ENCODE measurements around the gene ACAN.

Gene ACAN

DNA sequence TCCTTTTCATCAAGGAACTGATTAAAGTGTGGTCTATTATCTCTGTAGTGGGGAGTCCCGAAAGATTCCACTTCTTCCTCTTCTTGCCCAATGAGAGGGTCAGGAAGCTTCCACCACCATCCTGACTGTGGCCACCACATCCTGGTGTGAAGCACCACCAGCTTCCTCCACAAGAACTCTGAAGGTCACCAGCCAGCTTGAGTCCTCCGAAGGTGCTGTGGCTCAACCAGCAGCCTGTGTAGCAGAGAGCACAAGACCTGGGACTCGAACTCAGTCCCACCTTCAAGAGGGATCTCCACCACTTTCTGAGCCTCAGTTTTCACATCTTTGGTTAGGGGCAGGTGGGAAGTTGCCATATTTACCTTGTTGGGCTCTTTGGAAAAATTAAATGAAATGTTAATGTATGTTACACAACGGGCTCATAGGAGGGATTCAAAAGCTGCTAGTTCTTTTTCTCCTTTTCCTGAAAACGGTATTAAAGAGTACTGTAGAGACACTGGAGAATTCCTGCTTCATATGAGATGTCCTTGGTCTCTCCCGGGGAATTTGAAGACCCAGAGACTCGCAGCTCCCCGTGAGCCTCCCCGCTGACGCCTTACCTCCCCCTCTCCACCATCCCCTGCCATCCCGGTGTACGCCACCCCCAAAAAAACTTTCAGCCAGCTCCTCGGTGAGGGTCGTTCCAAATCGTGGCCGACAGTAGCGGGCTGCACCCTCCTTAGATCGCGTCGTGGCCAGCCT is 816 bp upstream of the ACAN start:
- no peak for ATAC-seq
- DNase-seq: no peak

DNA sequence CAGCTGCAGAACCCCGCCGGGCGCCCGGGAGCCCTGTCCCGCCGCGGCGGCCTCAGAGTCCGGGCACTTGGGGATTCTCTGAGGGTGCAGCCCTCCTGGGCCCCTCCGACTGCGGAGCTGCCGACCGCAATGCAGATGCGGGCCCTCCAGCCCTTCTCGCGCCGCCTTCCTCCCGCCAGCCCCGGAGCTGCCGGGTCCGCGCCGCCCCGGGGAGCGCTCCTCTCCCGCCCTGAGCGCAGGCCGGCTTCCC is 320 bp upstream of the ACAN start:
- DNase-seq: no peak
- ATAC-seq: no peak

DNA sequence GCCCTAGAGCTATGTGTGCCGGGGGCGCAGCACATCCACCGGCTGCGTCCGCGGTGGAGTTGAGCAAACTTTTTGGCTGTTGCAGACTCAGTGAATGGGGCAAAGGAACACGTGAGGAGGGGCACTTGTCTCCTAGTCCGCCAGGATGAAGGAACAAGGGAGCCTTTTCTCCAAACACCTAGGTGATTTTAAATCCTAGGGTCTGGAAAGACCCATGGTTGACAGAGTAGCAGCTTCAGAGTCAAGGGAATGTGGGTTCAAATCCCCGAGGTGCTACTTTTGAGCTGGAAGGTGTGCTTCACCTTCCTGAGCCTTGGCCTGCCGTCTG is 648 bp downstream of the ACAN start:
- DNase-seq (no peak), ATAC-seq (no peak)

DNA sequence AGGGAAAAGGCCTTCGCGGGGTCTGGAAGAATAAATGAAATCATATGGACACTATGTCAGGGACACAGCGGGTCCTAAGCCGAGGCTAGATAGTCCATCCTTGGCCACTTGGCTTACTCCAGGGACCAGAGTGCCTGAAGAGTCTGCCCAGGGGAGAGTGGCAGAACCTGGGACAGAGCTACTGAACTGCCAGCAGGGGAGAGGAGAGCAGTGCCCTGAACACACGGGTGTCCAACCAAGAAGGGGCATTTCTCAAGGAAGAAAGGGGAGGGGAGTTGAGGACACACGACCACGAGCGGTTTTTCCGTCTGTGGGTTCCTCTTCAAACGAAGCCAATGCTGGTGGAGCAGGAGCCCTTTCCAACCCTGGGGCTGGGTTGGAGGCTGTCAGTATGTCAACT is 1.0 kb downstream of the ACAN start:
- no peak for DNase-seq
- ATAC-seq: no peak

DNA sequence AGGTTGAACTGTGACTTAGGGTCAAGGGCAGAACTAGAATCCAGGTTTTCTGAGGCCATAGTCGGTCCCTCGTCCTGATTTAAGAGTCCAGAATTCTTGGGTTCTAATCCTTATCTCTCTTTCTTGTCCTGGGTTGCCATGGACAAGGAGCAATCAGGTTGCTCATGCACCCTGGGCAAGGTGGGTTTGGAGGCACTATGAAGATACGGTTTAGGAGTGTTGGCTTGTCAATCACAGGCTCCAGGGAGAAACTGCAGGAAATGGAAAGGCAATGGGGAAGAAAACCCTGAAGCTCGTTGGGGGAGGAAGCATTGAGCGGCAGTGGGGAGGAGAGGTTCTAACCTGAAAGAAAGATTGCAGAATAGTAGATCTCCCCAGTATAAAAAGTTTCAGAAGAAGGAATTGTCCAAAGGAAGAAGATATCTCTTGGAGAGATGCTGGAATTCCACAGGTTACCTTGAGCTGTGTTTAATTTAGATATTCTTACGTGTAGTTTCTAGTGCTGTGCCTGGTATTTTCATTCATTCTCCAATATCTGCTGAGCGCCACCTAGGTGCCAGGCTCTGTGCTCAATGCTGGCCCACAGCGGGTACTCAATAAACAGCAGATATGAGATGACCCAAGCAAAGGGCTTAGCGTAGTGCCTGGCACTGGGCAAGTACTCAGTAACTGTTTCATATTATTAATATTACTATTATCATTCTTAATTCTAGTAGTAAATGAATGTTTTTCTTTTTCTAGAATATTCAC is 2.0 kb downstream of the ACAN start:
- no peak for ATAC-seq
- DNase-seq: peak; percentile 12

DNA sequence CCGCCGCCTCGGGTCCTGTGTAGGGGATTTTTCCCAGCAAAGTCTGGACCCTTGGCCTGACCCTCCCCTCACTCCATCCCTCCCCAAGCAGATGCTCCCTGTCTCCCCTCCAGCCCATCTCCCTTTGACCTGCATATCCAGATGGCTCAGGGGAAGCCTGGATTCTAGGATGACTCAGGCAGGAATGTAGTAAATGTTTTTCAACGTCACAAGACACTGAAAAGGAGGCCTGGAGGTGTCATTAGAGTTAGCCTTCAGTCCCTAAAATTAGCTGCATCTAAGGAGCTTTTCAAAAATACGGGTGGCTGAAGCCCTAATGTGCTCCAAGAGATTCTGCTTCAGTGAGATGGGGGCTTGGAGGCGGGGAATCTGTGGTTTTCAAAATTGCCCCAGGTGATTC is 7.2 kb downstream of the ACAN start:
- DNase-seq (no peak), ATAC-seq (no peak)

DNA sequence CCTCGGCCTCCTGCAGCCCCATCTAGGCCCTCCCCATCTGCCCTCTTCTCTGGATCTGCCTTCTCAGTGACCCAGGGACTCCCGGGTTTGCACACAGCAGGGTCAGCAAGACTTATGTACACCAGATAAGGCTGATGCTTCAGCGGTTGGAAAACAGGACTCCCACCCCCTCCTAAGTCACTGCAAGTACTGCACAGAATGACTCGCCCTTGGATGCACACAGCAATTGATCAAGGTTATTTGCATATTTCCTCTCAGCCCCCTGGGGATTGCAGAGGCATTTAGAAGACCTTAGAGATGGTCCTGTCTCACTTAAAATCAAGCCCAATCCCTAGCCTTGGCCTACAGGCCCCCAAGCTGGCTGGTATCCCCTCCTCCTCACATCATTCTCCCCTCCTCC is 8.9 kb downstream of the ACAN start:
- ATAC-seq (no peak), DNase-seq (no peak)

DNA sequence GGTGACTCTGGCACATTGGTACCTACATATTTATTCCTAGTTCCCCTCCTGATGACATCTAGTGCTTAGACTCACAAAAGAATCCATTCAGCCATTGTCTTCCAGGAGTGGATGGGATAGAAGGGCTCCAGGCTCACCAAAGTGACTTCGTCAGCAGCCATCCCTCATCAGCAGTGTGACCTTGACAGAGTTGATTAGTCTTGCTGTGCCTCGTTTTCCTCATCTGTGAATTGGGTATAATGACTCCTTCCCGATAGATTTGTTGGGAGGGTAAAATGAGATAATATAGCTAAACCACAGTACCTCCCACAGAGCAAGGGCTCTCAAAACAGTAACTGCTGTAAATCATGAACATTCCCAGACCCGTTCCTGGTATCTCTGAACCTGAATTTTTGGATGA is 10.7 kb downstream of the ACAN start:
- DNase-seq (no peak), ATAC-seq (no peak)

DNA sequence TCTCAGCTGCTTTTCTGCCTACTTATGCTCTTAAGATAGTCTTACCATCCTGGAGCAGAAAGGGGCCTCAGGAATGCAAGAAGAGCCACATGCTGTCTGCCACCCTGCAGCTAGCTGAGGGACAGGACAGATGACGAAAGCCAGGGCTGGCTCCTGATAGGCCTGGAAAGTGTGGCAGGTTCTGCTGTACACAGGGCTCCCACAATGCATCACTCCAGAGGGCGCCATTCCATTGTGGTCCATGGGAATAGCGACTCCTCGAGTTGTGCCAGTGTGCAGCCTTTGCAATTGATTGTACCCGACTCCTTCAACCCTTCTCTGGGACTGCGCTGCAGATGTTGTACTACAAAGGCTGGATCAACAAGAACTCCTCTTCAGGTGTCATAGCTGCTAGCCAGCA is 11.2 kb downstream of the ACAN start:
- no peak for ATAC-seq
- DNase-seq: no peak

DNA sequence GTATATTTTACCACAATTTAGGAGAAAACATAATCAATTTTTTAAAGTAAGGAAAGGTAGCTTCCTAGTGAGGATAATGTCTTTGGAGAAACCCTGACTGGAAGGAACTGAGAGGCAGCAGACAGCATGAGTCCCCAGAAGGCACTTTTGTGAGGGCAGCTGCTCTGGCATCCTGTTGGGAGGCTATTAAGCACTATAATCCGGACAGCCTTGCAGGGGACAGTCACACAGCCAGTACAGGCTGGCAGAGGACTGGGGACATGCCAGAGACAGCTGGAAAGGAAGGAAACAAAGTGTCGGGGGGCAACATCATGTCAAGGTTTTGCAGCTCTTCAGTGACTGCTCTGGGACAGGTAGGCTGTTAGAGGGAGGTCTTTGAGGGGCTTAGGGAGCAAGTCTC is 15.7 kb downstream of the ACAN start:
- ATAC-seq (no peak), DNase-seq (no peak)

DNA sequence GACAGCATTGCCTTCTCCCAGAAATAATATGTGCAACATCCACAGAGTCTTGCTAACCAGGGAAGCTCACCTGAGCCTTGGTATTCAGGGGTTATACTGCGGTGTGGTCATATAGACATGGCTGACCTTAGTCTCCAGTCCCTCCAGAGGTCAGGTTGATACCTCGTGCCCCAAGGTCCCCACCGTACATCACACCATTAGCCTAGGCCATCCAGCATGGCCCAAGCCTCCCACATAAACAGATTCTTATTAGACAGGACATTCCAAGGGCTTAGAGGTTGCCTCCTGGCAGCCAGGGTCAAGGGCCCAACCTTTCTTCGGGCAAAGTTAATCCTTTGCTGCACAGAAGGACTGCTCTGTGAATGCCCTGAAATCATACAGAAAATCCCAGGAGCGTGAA is 18.8 kb downstream of the ACAN start:
- ATAC-seq: no peak
- DNase-seq: no peak

DNA sequence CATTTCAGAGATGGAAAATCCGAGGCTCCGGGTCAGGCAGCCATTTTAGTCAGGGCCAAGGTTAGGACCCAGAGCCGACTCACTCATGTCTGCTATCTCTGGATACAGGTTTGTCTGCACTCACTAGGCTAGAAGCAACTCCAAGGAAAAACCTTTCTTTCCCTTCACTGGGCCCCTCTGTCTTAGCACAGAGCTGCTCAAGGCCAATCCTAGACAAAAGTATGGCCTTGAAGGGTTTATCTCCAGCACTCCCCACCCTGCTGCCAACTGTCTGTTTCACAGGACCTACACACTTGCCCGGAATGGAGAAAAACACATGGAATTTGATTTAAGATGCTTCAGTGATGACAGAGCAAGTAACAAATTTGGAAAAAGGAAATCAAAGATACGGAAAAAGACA is 25.6 kb downstream of the ACAN start:
- no peak for ATAC-seq

DNA sequence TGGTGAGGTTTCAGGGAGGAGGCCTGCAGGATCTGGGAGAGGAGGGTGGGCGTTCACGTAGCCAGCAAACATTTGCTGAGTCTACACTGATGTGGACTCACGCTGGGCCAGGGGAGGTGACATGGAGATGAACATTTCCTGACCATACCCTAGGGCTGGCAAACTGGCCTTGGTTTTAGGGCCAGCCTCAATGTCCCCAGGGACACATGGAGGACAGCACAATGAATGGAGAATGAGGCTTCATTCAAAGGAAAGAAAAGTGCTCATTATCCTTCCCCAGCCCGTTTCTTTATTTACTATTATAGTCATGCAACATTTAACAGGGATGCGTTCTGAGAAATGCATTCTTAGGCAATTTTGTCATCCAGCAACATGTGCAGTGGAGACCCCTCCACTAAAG is 26.8 kb downstream of the ACAN start:
- DNase-seq (no peak), ATAC-seq (no peak)

More for the DNA sequence above, 25.6 kb downstream of the ACAN start:
- no peak for DNase-seq

DNA sequence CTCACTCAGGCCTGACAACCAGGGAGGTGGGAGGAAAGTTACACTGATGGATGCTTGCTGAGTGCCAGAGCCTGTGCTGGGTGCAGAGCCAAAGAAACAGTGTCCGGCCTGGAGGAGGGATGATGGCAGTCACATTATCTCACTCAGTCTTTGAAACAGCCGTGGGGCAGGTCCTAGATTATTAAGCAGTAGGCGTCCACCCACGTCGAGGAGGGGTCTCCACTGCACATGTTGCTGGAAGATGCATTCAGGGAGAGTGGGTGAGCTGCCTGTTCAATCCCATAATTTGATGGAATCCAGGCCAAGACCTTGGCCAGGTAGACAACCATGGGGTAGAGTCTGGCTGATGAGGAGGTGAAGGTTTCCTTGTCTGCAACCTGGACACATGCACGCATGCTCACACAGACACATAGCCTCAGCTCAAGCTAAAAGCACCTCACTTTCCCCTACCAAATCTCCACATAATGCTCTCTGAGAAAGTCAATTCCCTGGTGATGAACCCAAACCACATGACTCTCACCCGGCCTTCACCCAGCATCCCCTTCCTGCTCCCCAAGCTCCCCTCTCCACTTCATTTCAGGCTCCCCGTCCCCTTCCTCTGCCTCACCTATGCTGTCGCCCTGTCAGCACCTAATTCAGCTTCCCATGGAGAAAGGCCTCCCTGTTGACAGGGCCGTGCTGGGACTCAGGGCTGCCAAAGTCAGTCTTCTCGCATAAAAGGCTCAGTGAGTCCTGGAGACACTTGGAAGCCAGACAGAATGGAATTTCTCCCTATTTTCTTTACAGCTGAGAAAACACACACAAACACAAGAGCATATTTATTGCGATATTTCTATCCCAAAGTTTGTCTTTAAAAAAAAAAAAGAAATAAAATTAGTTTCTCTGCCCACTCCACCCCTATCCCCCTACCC is 29.8 kb downstream of the ACAN start:
- no peak for DNase-seq
- ATAC-seq: no peak

DNA sequence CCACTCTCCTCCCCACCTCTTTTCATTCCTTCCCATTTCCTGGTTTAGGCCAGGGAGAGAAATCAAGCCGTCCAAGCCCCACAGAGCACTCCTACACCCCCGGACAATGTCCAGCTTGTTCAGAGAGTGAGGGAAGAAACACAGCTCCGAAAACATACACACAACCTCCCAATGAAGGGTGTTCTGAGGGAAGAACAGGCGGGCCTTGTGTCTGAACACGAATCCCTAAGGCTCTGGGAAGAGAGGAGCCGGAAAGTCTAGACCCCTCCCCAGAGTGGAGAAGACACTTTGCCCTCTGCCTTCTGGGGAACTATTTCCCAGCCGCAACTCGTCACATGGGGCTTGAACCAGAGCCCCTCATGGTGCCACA is 30.5 kb downstream of the ACAN start:
- DNase-seq: no peak
- no peak for ATAC-seq

DNA sequence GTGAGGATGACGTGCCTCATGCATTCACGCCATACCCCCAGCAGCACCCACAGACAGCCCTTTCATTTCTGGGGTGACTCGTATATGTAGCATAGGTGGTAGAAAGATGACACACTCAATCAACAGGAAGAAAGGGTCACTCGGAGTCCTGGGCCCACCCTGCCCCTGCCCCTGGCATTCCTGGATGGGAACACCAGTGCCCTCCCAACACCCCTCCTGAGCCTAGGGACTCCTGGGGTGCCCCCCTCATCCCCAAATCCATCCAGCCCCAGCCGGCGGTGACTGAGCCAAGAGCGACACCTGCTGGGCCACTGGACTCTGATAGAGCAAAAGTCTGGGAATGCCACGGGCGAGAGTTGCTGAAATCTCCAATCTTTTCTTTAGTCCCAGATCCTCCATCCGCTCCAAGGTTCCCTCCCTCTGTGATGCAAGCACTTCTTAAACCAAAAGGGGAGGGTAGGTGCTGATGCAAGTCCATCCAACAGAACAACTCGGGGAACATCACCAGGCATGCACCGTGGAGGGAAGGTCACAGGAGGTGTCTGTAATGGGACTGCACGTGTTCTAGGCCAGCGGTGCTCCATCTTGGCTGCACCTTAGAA is 31.1 kb downstream of the ACAN start:
- peak; percentile 27 for DNase-seq
- ATAC-seq: peak; percentile 72

DNA sequence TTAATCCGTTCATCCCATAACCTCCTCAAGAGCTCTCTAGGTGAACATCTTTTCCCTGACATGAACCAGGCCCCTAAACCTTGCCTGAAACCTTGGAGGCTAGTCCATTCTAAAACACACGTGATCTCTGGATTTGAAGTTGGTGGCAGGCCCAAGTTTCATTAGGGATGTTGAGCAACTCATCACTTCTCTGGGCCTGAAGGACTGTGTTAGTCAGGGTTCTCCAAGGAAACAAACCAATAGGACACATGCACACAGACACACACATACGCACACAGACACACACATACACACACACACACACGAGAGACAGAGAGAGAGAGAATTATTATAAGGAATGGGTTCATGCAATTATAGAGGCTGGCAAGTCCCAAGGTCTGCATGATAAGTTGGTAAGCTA is 31.9 kb downstream of the ACAN start:
- ATAC-seq (no peak), DNase-seq (no peak)

DNA sequence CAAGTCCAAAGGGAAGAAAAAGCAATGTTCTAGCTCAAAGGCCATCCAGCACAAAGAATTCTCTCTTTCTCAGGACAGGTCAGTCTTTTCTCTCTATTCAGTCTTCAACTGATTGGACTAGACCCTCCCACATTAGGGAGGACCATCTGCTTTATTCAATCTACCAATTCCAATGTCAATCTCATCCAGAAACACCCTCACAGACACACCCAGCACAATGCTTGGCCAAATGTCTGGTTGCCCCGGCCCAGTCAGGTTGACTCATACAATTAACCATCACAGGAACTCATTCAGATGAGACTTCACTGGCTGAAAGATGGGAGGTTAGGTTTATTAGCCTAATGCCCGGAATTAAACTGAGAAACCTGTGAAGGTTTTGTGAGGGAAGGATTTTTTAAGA is 32.4 kb downstream of the ACAN start:
- no peak for DNase-seq
- no peak for ATAC-seq

DNA sequence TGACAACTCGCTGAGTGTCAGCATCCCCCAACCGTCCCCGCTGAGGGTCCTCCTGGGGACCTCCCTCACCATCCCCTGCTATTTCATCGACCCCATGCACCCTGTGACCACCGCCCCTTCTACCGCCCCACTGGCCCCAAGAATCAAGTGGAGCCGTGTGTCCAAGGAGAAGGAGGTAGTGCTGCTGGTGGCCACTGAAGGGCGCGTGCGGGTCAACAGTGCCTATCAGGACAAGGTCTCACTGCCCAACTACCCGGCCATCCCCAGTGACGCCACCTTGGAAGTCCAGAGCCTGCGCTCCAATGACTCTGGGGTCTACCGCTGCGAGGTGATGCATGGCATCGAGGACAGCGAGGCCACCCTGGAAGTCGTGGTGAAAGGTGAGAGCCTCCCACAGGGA is 35.4 kb downstream of the ACAN start:
- ATAC-seq: no peak

DNA sequence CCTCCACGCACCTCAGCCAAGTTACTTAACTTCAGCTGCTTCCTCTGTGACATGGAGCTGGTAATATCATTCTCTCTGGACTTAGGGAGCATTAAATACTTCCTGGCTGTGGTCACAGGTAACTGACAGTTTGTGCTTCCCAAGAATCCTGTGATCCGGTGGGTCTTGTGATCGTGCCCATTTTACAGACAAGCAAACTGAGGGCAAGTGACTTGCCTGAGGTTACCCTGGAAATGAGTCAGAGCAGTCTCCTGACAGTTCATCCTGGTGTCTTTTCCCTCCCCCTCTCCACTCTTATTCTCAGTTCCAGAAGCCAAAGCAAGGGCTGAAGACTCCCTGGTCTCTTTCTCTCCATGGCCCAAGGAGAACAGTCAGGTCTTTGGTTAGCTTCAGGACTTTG is 35.9 kb downstream of the ACAN start:
- DNase-seq: no peak
- no peak for ATAC-seq

More for the DNA sequence above, 35.4 kb downstream of the ACAN start:
- DNase-seq: no peak

DNA sequence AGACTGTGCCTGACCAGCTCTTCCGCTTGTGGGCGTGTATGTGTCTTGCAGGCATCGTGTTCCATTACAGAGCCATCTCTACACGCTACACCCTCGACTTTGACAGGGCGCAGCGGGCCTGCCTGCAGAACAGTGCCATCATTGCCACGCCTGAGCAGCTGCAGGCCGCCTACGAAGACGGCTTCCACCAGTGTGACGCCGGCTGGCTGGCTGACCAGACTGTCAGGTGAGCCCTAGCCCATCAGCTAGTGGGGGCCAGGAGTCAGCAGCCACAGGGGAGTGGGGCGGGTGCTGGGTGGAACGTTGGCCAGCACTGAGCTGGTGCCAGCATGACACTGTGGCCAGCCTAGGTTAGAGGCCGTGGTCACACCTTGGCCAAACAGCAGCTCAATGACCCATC is 36.7 kb downstream of the ACAN start:
- ATAC-seq: no peak

DNA sequence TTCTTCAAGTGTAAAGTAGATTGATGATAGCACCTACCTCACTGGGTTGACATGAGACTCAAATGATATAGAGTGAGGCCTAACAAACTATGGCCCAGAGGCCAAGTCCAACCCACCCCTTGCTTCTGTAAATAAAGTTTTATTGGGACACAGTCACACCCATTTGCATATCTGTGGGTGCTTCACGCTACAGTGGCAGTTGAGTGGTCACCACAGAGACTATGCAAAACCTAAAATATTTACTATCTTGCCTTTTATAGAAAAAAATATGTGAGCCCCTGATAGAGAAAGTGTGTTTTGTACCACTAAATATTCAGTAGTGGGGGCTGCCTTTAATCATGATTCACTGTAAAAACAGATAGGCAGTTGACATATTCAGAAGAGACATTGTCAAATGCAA is 38.0 kb downstream of the ACAN start:
- DNase-seq (no peak), ATAC-seq (no peak)

More for the DNA sequence above, 36.7 kb downstream of the ACAN start:
- DNase-seq: no peak

DNA sequence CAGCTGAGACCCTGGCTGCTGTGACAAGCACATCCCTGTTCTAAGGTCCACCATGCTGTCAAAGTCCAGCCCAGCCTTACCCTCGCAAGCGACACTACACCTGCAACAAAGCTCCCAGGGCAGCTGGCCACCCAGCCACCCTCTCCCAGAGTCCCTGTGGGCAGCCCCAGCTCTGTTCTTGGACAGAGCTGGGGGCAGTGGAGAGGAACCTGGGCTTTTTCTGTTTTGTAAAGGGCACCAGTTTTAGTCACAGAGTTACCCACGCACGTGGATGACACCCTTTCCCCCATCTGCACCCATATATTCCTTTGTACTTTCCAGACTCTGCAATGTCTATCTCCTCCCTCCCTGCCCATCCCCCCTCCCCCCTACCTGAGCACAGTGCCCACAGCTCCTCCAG is 38.9 kb downstream of the ACAN start:
- ATAC-seq (peak; percentile 8), DNase-seq (no peak)
